HCT116 (cell line): Measurements from ENCODE around the gene CARD10. TPM values are rescaled to one million over a fixed set of nuclear protein-coding genes. Genes with fewer than 3 reads are reported as not detected.

Experiments
- ATAC-seq: fragments of 200-7000 bp; cut with Tn5 transposase; 2 replicates; pipeline ENCODE4 v1.9.1; 2020; ENCODE audit warnings: mild to moderate bottlenecking, moderate library complexity
- Bru-seq: library from RNA; stranded (reverse); fragments of 400-500 nt; gene quantifications from one replicate; lab custom pipeline; 2021; lab: Mats Ljungman, UMichigan
- BruChase-seq, 2 experiments: library from RNA; stranded (reverse); fragments of 400-500 nt; gene quantifications; one replicate each; lab custom pipeline; 2021; lab: Mats Ljungman, UMichigan
- BruUV-seq: library from RNA; stranded (reverse); fragments of 400-500 nt; replicated peaks from 2 replicates; lab custom pipeline; 2021; lab: Mats Ljungman, UMichigan
- CTCF ChIA-PET: fragments of 300-600 bp; sonication (Branson Sonifier 250); formaldehyde crosslinking; loops from one replicate; lab custom pipeline; 2021; ENCODE audit warnings: antibody characterized with exemption; lab: Charles Lee
- POLR2A ChIA-PET: fragments of 300-600, 350-600 bp; sonication (Branson Sonifier 250); formaldehyde crosslinking; loops from one replicate; lab custom pipeline; 2021; ENCODE audit warnings: antibody characterized with exemption; lab: Charles Lee
- RAD21 ChIA-PET, 2 experiments: fragments of 300-600 bp; sonication (Branson Sonifier 250); formaldehyde crosslinking; loops; one replicate each; lab custom pipeline; 2023; ENCODE audit warnings: low total read pairs in 2 of 2; ENCODE audit not compliant: uncharacterized antibody in 2 of 2, unreplicated experiment in 2 of 2, low non-redundant PET in 1 of 2; lab: Charles Lee
- DNase-seq: peaks from one replicate; pipeline ENCODE4 v3.0.0-alpha.2; 2010; ENCODE audit warnings: low read depth, low spot score
- H2AFZ ChIP-seq: fragments of 200-600 bp; shearing (Covaris generic), sonication (generic); 2 replicates; pipeline ENCODE4 v1.6.1; 2017; ENCODE audit warnings: low read depth, mixed run types, mixed read lengths, antibody characterized with exemption, low read length; ENCODE audit not compliant: poor library complexity, severe bottlenecking
- H3K27ac ChIP-seq: 2 replicates; pipeline ENCODE4 v1.5.1; 2012; ENCODE audit warnings: low read depth, low read length
- H3K27me3 ChIP-seq: fragments of 200-600 bp; sonication (generic); 2 replicates; pipeline ENCODE4 v1.6.1; 2016; ENCODE audit warnings: mixed run types, low read length, mixed read lengths; ENCODE audit not compliant: insufficient read depth
- H3K36me3 ChIP-seq, 2 experiments: fragments of 200-500 bp in 1 of 2; fragments of 200-600 bp in 1 of 2; sonication (Bioruptor generic) in 1 of 2; sonication (generic) in 1 of 2; 2 replicates each; pipeline versions ENCODE4 v1.5.1 to v1.6.1; 2014 to 2016; ENCODE audit warnings: low read length in 2 of 2, inconsistent platforms in 1 of 2, mixed read lengths in 1 of 2, mixed run types in 1 of 2; ENCODE audit not compliant: insufficient read depth in 2 of 2, control insufficient read depth in 1 of 2
- H3K4me1 ChIP-seq, 2 experiments: fragments of 200-600 bp in 1 of 2; sonication (generic) in 1 of 2; 2 replicates each; pipeline versions ENCODE4 v1.5.1 to v1.6.1; 2012 to 2017; ENCODE audit warnings: low read length in 2 of 2, inconsistent platforms in 1 of 2, mild to moderate bottlenecking in 1 of 2, mixed read lengths in 1 of 2, mixed run types in 1 of 2, moderate library complexity in 1 of 2; ENCODE audit not compliant: insufficient read depth in 2 of 2, control insufficient read depth in 1 of 2
- H3K4me2 ChIP-seq: fragments of 200-600 bp; sonication (generic); 2 replicates; pipeline ENCODE4 v1.6.1; 2017; ENCODE audit warnings: mixed run types, low read length, mixed read lengths
- H3K4me3 ChIP-seq, 2 experiments: fragments of 200-600 bp in 1 of 2; sonication (generic) in 1 of 2; replicated peaks in 1 of 2; 2 replicates each; pipeline ENCODE4 v1.5.1; 2011 to 2016; ENCODE audit warnings: low read length in 2 of 2, control low read depth in 1 of 2, low read depth in 1 of 2, mild to moderate bottlenecking in 1 of 2, mixed read lengths in 1 of 2, mixed run types in 1 of 2
- H3K79me2 ChIP-seq: fragments of 200-600 bp; sonication (generic); 2 replicates; pipeline ENCODE4 v1.6.1; 2017; ENCODE audit warnings: mild to moderate bottlenecking, mixed run types, low read length, moderate library complexity, mixed read lengths; ENCODE audit not compliant: insufficient read depth
- H3K9ac ChIP-seq: fragments of 200-600 bp; sonication (generic); 2 replicates; pipeline ENCODE4 v1.6.1; 2016; ENCODE audit warnings: low read length, mixed read lengths
- H3K9me2 ChIP-seq: fragments of 200-600 bp; sonication (generic), shearing (Covaris generic); 2 replicates; pipeline ENCODE4 v1.6.1; 2017; ENCODE audit warnings: mixed run types, mild to moderate bottlenecking, moderate library complexity; ENCODE audit not compliant: insufficient read depth
- H3K9me3 ChIP-seq, 2 experiments: fragments of 200-500 bp in 1 of 2; fragments of 200-600 bp in 1 of 2; sonication (Bioruptor generic) in 1 of 2; sonication (generic) in 1 of 2; 2 replicates each; pipeline ENCODE4 v1.6.1; 2014 to 2017; ENCODE audit warnings: low read length in 2 of 2, mixed read lengths in 2 of 2, inconsistent platforms in 1 of 2, low read depth in 1 of 2, mild to moderate bottlenecking in 1 of 2, mixed run types in 1 of 2, moderate library complexity in 1 of 2; ENCODE audit not compliant: control insufficient read depth in 1 of 2, insufficient read depth in 1 of 2
- H4K20me1 ChIP-seq: fragments of 200-600 bp; sonication (generic), shearing (Covaris generic); 2 replicates; pipeline ENCODE4 v1.6.1; 2017; ENCODE audit warnings: mixed run types, mild to moderate bottlenecking, moderate library complexity; ENCODE audit not compliant: insufficient read depth
- CBX3 ChIP-seq: IDR thresholded peaks from 2 replicates; pipeline ENCODE4 v1.6.1; 2012; ENCODE audit warnings: low read depth
- EGR1 ChIP-seq: IDR thresholded peaks from 2 replicates; pipeline ENCODE4 v1.6.1; 2012; ENCODE audit warnings: low read depth
- POLR2AphosphoS5 ChIP-seq: IDR thresholded peaks from 2 replicates; pipeline ENCODE4 v1.6.1; 2011; ENCODE audit warnings: mild to moderate bottlenecking, low read depth, low read length, moderate library complexity
- SP1 ChIP-seq: IDR thresholded peaks from 2 replicates; pipeline ENCODE4 v1.6.1; 2012; ENCODE audit warnings: low read depth
- ZFX ChIP-seq: fragments of 450-650 bp; IDR thresholded peaks from 2 replicates; pipeline ENCODE4 v1.6.1; 2017
- intact Hi-C: fragments of 100-400 bp; cut with micrococcal nuclease; formaldehyde crosslinking; loops from 2 replicates; pipeline ENCODE4 v1.10.0; 2022
- long read RNA-seq: library from polyadenylated mRNA; unstranded; transcript quantifications from one replicate; pipeline ENCODE4 v2.0.0, GENCODE V29; 2021; ENCODE audit not compliant: unreplicated experiment
- polyA plus RNA-seq: library from polyadenylated mRNA; unstranded; fragments of >200 nt; gene quantifications from 2 replicates; pipeline ENCODE4 v1.2.1, GENCODE V29; 2012; ENCODE audit warnings: missing spikeins
- total RNA-seq: library from RNA; stranded (reverse); gene quantifications from one replicate; pipeline ENCODE4 v1.2.1, GENCODE V29; 2021; ENCODE audit not compliant: unreplicated experiment

The CARD10 gene, protein sequence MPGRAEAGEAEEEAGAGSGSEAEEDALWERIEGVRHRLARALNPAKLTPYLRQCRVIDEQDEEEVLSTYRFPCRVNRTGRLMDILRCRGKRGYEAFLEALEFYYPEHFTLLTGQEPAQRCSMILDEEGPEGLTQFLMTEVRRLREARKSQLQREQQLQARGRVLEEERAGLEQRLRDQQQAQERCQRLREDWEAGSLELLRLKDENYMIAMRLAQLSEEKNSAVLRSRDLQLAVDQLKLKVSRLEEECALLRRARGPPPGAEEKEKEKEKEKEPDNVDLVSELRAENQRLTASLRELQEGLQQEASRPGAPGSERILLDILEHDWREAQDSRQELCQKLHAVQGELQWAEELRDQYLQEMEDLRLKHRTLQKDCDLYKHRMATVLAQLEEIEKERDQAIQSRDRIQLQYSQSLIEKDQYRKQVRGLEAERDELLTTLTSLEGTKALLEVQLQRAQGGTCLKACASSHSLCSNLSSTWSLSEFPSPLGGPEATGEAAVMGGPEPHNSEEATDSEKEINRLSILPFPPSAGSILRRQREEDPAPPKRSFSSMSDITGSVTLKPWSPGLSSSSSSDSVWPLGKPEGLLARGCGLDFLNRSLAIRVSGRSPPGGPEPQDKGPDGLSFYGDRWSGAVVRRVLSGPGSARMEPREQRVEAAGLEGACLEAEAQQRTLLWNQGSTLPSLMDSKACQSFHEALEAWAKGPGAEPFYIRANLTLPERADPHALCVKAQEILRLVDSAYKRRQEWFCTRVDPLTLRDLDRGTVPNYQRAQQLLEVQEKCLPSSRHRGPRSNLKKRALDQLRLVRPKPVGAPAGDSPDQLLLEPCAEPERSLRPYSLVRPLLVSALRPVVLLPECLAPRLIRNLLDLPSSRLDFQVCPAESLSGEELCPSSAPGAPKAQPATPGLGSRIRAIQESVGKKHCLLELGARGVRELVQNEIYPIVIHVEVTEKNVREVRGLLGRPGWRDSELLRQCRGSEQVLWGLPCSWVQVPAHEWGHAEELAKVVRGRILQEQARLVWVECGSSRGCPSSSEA
- total RNA-seq (32.0 TPM), Bru-seq, nascent RNA (percentile 55 among the genes with signal in this experiment), BruChase-seq, experiment 1, labeled RNA remaining after a 6-hour chase (percentile 67 among the genes with signal in this experiment), BruChase-seq, experiment 2, labeled RNA remaining after a 2-hour chase (percentile 61 among the genes with signal in this experiment)
- 22.8 and 27.4 TPM in 2 replicates for polyA plus RNA-seq
- long read RNA-seq, full-length matches to known transcripts: 40 of 81 reads
- long read RNA-seq, partial matches to known transcripts: 28 of 81 reads
- long read RNA-seq, other reads (novel, unspliced or antisense): 13 of 81 reads

DNA sequence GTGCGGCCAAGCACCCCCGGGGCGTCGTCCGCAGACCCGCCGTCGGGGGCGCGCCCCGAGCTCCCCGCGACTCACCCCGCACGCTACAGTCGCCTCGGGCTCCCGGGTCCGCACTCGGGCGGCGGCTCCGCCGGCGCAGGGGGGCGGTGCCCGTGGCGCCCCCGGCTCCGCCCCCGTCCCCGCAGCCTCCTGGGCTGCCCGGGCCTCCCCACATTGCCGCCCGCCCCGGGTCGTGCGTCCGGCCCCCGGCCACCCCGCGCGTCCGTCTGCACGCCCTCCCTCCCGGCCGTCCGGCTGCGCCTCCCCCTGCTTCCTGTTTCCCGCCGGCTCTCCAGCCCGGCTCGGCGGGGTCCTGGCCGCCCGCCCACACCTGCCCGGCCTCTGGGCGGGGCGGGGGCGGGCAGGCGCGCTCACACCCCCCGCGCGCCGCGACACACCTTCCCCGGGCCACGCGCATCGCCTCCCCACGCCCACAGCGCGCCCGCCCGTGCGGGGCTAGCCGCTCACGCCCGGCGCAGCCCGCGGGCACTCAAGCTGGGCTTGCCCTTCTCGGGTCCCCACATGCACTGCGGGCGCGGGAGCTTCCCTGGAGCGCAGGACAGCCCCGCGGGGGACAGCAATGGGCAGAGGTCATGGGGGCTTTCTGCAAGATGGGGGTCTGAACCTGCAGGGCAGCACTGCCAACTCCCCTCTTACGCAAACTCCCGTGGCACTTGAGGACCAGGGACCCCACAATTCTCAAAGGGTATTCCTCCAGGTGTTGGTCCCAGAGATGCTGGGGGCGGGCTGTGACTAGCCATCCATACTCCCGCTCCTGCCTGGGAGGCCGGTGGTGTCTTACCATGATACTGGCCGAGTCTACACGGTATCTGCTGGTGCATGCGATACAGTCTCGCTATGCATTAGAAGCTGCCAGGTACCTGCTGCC, at the start of gene CARD10:
Gene CARD10 (minus strand): TSS at position 148 of the 928 bp plus-strand sequence. CDS start 215 bp downstream, outside the sequence.
- CTCF ChIA-PET: no interaction called here
- H3K4me1 ChIP-seq: peaks cover 6 to 46% of the 10 kb centered on the region in 2 experiments; a peak in 3 of 4 replicates
- no TSS peak for BruUV-seq
- ATAC-seq (peak; percentile 74), DNase-seq (no peak)
- intact Hi-C loops: no loop called here
- no peak within 1 kb of the TSS for H2AFZ ChIP-seq
- H4K20me1 ChIP-seq: no peaks in the 10 kb centered on the region
- RAD21 ChIA-PET: interaction anchor here in 1 of 2 experiments (0.6 to 0.7 kb wide), 2 partner anchors 30 to 47 kb away, joined by 3 to 12 read pairs; no protein-coding TSS in a partner anchor
- H3K4me2 ChIP-seq: peak within 1 kb of the TSS; percentile 74
- H3K9me3 ChIP-seq: no peaks in the 10 kb centered on the region
- H3K36me3 ChIP-seq: peaks cover 4 to 19% of the 10 kb centered on the region in 2 experiments; a peak in 3 of 4 replicates
- H3K27me3 ChIP-seq: no peaks in the 10 kb centered on the region
- POLR2A ChIA-PET: no interaction called here
- peak within 1 kb of the TSS; percentile 68 for H3K27ac ChIP-seq
- peak within 1 kb of the TSS; percentile 69 to 89 for H3K4me3 ChIP-seq
- H3K9ac ChIP-seq: peak within 1 kb of the TSS; percentile 81
- TF ChIP-seq POLR2AphosphoS5: peak; percentile 34; the same call in 1 of the 2 replicates
- no peak for TF ChIP-seq CBX3
- TF ChIP-seq EGR1: 0 out of 2 replicates have a peak, but pooled peaks have one; percentile 20
- TF ChIP-seq ZFX: peak; percentile 27; the same call in 1 of the 2 replicates
- peak; percentile 7; the same call in 1 of the 2 replicates for TF ChIP-seq SP1
- TF ChIP-seq, all 23 proteins: peak for 4
- no peaks in the 10 kb centered on the region for H3K9me2 ChIP-seq
- peaks cover 25% of the 10 kb centered on the region for H3K79me2 ChIP-seq
